H9 (cell line): ENCODE data around the gene RNF212. TPM values are rescaled to one million over a fixed set of nuclear protein-coding genes. Genes with fewer than 3 reads are reported as not detected.

ENCODE experiments used
- DNase-seq: peaks from one replicate; pipeline ENCODE4 v3.0.0-alpha.2; 2017
- H2AFZ ChIP-seq: one replicate; pipeline ENCODE4 v1.6.1; 2013; ENCODE audit warnings: mild to moderate bottlenecking, low read length, control low read depth, moderate library complexity
- H2AK5ac ChIP-seq: 2 replicates; pipeline ENCODE4 v1.6.1; 2013; ENCODE audit warnings: low read length, control low read depth, mixed read lengths; ENCODE audit not compliant: insufficient read length
- H2BK120ac ChIP-seq: one replicate; pipeline ENCODE4 v1.6.1; 2013; ENCODE audit warnings: low read depth, mild to moderate bottlenecking, low read length, control low read depth, inconsistent platforms; ENCODE audit not compliant: poor library complexity, severe bottlenecking
- H2BK12ac ChIP-seq: 2 replicates; pipeline ENCODE4 v1.6.1; 2013; ENCODE audit warnings: low read length, control low read depth, mixed read lengths, low read depth; ENCODE audit not compliant: insufficient read length
- H2BK15ac ChIP-seq: 2 replicates; pipeline ENCODE4 v1.6.1; 2013; ENCODE audit warnings: low read depth, low read length, control low read depth
- H2BK20ac ChIP-seq: one replicate; pipeline ENCODE4 v1.6.1; 2013; ENCODE audit warnings: low read depth, mild to moderate bottlenecking, low read length, control low read depth, inconsistent platforms; ENCODE audit not compliant: poor library complexity, severe bottlenecking
- H2BK5ac ChIP-seq: 2 replicates; pipeline ENCODE4 v1.6.1; 2013; ENCODE audit warnings: low read length, control low read depth, mixed read lengths; ENCODE audit not compliant: insufficient read length
- H3K14ac ChIP-seq: 2 replicates; pipeline ENCODE4 v1.6.1; 2013; ENCODE audit warnings: low read length, control low read depth; ENCODE audit not compliant: insufficient read depth
- H3K18ac ChIP-seq: 2 replicates; pipeline ENCODE4 v1.6.1; 2013; ENCODE audit warnings: low read depth, mild to moderate bottlenecking, mixed read lengths, low read length, control low read depth; ENCODE audit not compliant: insufficient read length
- H3K23ac ChIP-seq: 2 replicates; pipeline ENCODE4 v1.6.1; 2013; ENCODE audit warnings: low read length, control low read depth, mixed read lengths, low read depth; ENCODE audit not compliant: insufficient read length
- H3K23me2 ChIP-seq: 2 replicates; pipeline ENCODE4 v1.6.1; 2013; ENCODE audit warnings: low read depth, mild to moderate bottlenecking, mixed read lengths, low read length, control low read depth; ENCODE audit not compliant: insufficient read length, poor library complexity, severe bottlenecking
- H3K27ac ChIP-seq: 2 replicates; pipeline ENCODE4 v1.5.1; 2013; ENCODE audit warnings: low read length, control low read depth, mixed read lengths, low read depth; ENCODE audit not compliant: insufficient read length
- H3K27me3 ChIP-seq: 2 replicates; pipeline ENCODE4 v1.6.1; 2013; ENCODE audit warnings: low read length, control low read depth, inconsistent platforms; ENCODE audit not compliant: insufficient read depth
- H3K4ac ChIP-seq: 2 replicates; pipeline ENCODE4 v1.6.1; 2013; ENCODE audit warnings: low read depth, mild to moderate bottlenecking, control low read depth, inconsistent platforms, low read length, moderate library complexity
- H3K4me1 ChIP-seq: 2 replicates; pipeline ENCODE4 v1.6.1; 2013; ENCODE audit warnings: low read length, control low read depth, inconsistent platforms; ENCODE audit not compliant: insufficient read depth
- H3K4me2 ChIP-seq: 2 replicates; pipeline ENCODE4 v1.6.1; 2013; ENCODE audit warnings: low read length, control low read depth, mixed read lengths; ENCODE audit not compliant: insufficient read length, insufficient read depth
- H3K56ac ChIP-seq: 2 replicates; pipeline ENCODE4 v1.6.1; 2013; ENCODE audit warnings: low read depth, mild to moderate bottlenecking, mixed read lengths, low read length, control low read depth; ENCODE audit not compliant: insufficient read length
- H3K79me1 ChIP-seq: 2 replicates; pipeline ENCODE4 v1.6.1; 2013; ENCODE audit warnings: low read depth, mild to moderate bottlenecking, moderate library complexity, low read length, control low read depth, inconsistent platforms; ENCODE audit not compliant: insufficient read depth, poor library complexity, severe bottlenecking
- H3K79me2 ChIP-seq: 2 replicates; pipeline ENCODE4 v1.6.1; 2013; ENCODE audit warnings: low read length, control low read depth, inconsistent platforms; ENCODE audit not compliant: insufficient read depth
- H3K9ac ChIP-seq: 2 replicates; pipeline ENCODE4 v1.6.1; 2013; ENCODE audit warnings: low read length, control low read depth, mixed read lengths; ENCODE audit not compliant: insufficient read length; ENCODE audit errors: extremely low read depth
- H3K9me3 ChIP-seq: one replicate; pipeline ENCODE4 v1.6.1; 2013; ENCODE audit warnings: low read depth, low read length, inconsistent platforms; ENCODE audit not compliant: control insufficient read depth
- H3T11ph ChIP-seq: one replicate; pipeline ENCODE4 v1.6.1; 2013; ENCODE audit warnings: mild to moderate bottlenecking, low read length, control low read depth, inconsistent platforms
- H4K20me1 ChIP-seq: one replicate; pipeline ENCODE4 v1.6.1; 2013; ENCODE audit not compliant: control insufficient read depth, insufficient read length, insufficient read depth
- H4K5ac ChIP-seq: 2 replicates; pipeline ENCODE4 v1.6.1; 2013; ENCODE audit warnings: low read depth, mild to moderate bottlenecking, mixed read lengths, low read length, control low read depth; ENCODE audit not compliant: insufficient read length
- H4K8ac ChIP-seq: replicated peaks from 2 replicates; pipeline ENCODE4 v1.6.1; 2013; ENCODE audit warnings: low read length, control low read depth, mixed read lengths, low read depth; ENCODE audit not compliant: insufficient read length
- H4K91ac ChIP-seq: 2 replicates; pipeline ENCODE4 v1.6.1; 2013; ENCODE audit warnings: low read depth, mild to moderate bottlenecking, moderate library complexity, mixed read lengths, low read length, control low read depth; ENCODE audit not compliant: insufficient read length
- H3K27ac Mint-ChIP-seq, 3 experiments: 2 replicates in 2 of 3; 3 replicates in 1 of 3; pipeline ENCODE4 v1.8.0; 2020 to 2021; ENCODE audit warnings: mixed read lengths in 3 of 3, mild to moderate bottlenecking in 1 of 3, moderate library complexity in 1 of 3
- H3K27me3 Mint-ChIP-seq: 2 replicates; pipeline ENCODE4 v1.8.0; 2021; ENCODE audit warnings: low read depth, mild to moderate bottlenecking, moderate library complexity, mixed read lengths
- H3K36me3 Mint-ChIP-seq, 3 experiments: 2 replicates in 2 of 3; 3 replicates in 1 of 3; pipeline ENCODE4 v1.8.0; 2020 to 2021; ENCODE audit warnings: low read depth in 3 of 3, mixed read lengths in 3 of 3; ENCODE audit not compliant: insufficient read depth in 1 of 3
- H3K4me1 Mint-ChIP-seq, 2 experiments: 2 replicates each; pipeline ENCODE4 v1.8.0; 2020; ENCODE audit warnings: mixed read lengths in 2 of 2
- H3K4me3 Mint-ChIP-seq, 2 experiments: 2 replicates in 1 of 2; 3 replicates in 1 of 2; pipeline ENCODE4 v1.8.0; 2020 to 2021; ENCODE audit warnings: mild to moderate bottlenecking in 2 of 2, mixed read lengths in 2 of 2, moderate library complexity in 1 of 2
- H3K9me3 Mint-ChIP-seq, 2 experiments: 2 replicates in 1 of 2; 3 replicates in 1 of 2; pipeline ENCODE4 v1.8.0; 2020; ENCODE audit warnings: mild to moderate bottlenecking in 2 of 2, mixed read lengths in 2 of 2, moderate library complexity in 1 of 2
- WGBS: extraction: QIAGEN DNeasy Blood & Tissue Kit; methylation state at CpG from one replicate; pipeline ENCODE4 v1.1.7; 2013; ENCODE audit warnings: missing lambda C conversion rate, low lambda C conversion rate, mixed read lengths; ENCODE audit not compliant: insufficient read length; ENCODE audit errors: extremely low coverage; 5-methylcytosine and 5-hydroxymethylcytosine counted together
- total RNA-seq: library from RNA; stranded (reverse); gene quantifications from 2 replicates; pipeline ENCODE4 v1.2.1, GENCODE V29; 2021
- TF ChIP-seq, protein P1 (sequence below): fragments of 200-600 bp; sonication (generic); conservative IDR thresholded peaks from 3 replicates; pipeline ENCODE4 v1.8.0; 2021; ENCODE audit warnings: antibody characterized with exemption, mild to moderate bottlenecking

The RNF212 gene
- total RNA-seq, 1 experiment from 2014 or later: 3.0 TPM

DNA sequence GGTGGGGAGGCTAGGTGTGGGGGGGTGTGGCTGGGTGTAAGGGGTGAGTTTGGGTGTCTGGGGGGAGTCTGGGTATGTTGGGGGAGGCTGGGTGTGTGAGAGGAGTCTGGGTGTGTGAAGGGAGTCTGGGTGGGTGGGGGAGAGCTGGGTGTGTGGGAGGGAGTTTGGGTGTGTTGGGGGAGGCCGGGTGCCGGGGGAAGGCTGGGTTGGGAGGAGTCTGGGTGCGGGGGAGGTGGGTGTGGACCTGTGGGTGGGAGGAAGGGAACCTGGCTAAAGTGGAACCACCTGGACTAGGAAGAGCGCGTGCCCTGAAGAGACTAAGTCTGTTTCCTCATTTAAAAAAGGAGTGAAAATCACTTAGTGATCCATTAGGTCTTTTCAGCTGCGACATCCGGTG lies 40.8 kb upstream of the RNF212 start:
- no peaks in the 10 kb centered on the region for H3K4me1 ChIP-seq
- no peak overlapping the region for H3K4me3 Mint-ChIP-seq
- no peaks in the 10 kb centered on the region for H3K23me2 ChIP-seq
- H3K4me1 Mint-ChIP-seq: no peaks in the 10 kb centered on the region
- H3K79me1 ChIP-seq: no peaks in the 10 kb centered on the region
- H3K18ac ChIP-seq: no peak overlapping the region
- no peaks in the 10 kb centered on the region; a peak in 2 of 7 replicates for H3K36me3 Mint-ChIP-seq
- H3K27ac ChIP-seq: no peak overlapping the region
- H2BK20ac ChIP-seq: no peak overlapping the region
- no peak overlapping the region for H4K5ac ChIP-seq
- H2BK12ac ChIP-seq: no peak overlapping the region
- H2AFZ ChIP-seq: no peak overlapping the region
- peaks cover 16 to 18% of the 10 kb centered on the region in 2 experiments for H3K9me3 Mint-ChIP-seq
- H3K9ac ChIP-seq: no peak overlapping the region
- H4K8ac ChIP-seq: no peak overlapping the region
- H3K23ac ChIP-seq: no peak overlapping the region
- no peak overlapping the region for H3K4me2 ChIP-seq
- H3K14ac ChIP-seq: no peak overlapping the region
- H2AK5ac ChIP-seq: no peak overlapping the region
- no peak overlapping the region for H2BK120ac ChIP-seq
- peaks cover 63% of the 10 kb centered on the region for H3K27me3 Mint-ChIP-seq
- no peaks in the 10 kb centered on the region for H3K79me2 ChIP-seq
- no CpG with 5 or more reads among the region's 7 CpGs for WGBS
- no peaks in the 10 kb centered on the region for H3K9me3 ChIP-seq
- no peaks in the 10 kb centered on the region for H4K20me1 ChIP-seq
- H2BK5ac ChIP-seq: no peak overlapping the region
- H3K4ac ChIP-seq: no peak overlapping the region
- TF ChIP-seq, protein P1, sequence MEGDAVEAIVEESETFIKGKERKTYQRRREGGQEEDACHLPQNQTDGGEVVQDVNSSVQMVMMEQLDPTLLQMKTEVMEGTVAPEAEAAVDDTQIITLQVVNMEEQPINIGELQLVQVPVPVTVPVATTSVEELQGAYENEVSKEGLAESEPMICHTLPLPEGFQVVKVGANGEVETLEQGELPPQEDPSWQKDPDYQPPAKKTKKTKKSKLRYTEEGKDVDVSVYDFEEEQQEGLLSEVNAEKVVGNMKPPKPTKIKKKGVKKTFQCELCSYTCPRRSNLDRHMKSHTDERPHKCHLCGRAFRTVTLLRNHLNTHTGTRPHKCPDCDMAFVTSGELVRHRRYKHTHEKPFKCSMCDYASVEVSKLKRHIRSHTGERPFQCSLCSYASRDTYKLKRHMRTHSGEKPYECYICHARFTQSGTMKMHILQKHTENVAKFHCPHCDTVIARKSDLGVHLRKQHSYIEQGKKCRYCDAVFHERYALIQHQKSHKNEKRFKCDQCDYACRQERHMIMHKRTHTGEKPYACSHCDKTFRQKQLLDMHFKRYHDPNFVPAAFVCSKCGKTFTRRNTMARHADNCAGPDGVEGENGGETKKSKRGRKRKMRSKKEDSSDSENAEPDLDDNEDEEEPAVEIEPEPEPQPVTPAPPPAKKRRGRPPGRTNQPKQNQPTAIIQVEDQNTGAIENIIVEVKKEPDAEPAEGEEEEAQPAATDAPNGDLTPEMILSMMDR: no peak
- no peak overlapping the region for H2BK15ac ChIP-seq
- no peaks in the 10 kb centered on the region for H3K27me3 ChIP-seq
- no peak overlapping the region for H3T11ph ChIP-seq
- H3K56ac ChIP-seq: no peak overlapping the region
- H4K91ac ChIP-seq: no peak overlapping the region
- no peak for DNase-seq
- no peak overlapping the region for H3K27ac Mint-ChIP-seq
